ENCODE measurements around the gene SRGAP1. TPM values are rescaled to one million over a fixed set of nuclear protein-coding genes. Genes with fewer than 3 reads are reported as not detected.
"Not testable (repeated sequence)": the region's sequence is repeated elsewhere in the genome, so short reads cannot be mapped to it uniquely, and the experiment has no call there.

Gene SRGAP1
- polyA plus RNA-seq, 10 donors: 4.7 to 8.5 (median 6.8) TPM

GRCh38 chr12:63867053-63867452, 22.6 kb downstream of the SRGAP1 start:
- no peak for DNase-seq

GRCh38 chr12:63869656-63870055, 25.2 kb downstream of the SRGAP1 start:
- DNase-seq: no peak

GRCh38 chr12:63870838-63871237, 26.3 kb downstream of the SRGAP1 start:
- no peak for DNase-seq

GRCh38 chr12:63874897-63875480, 30.5 kb downstream of the SRGAP1 start:
- no peak for DNase-seq

GRCh38 chr12:63875703-63876102, 31.2 kb downstream of the SRGAP1 start:
- peak in 1 of 3 donors; percentile 6 for DNase-seq

GRCh38 chr12:63876980-63877379, 32.5 kb downstream of the SRGAP1 start:
- no peak for DNase-seq

- DNase-seq: no peak
These were observed 33.2 kb downstream of the SRGAP1 start for GRCh38 chr12:63877693-63878092.

GRCh38 chr12:63880235-63880634, 35.7 kb downstream of the SRGAP1 start:
- DNase-seq: not testable (repeated sequence)

GRCh38 chr12:63880742-63881263, 36.3 kb downstream of the SRGAP1 start:
- no peak for DNase-seq

GRCh38 chr12:63882844-63883243, 38.3 kb downstream of the SRGAP1 start:
- peak; percentile 48 to 70 (median 59) for DNase-seq

GRCh38 chr12:63885401-63885800, 40.9 kb downstream of the SRGAP1 start:
- DNase-seq: no peak

- DNase-seq: peak in 1 of 3 donors; percentile 13
These were observed 44.6 kb downstream of the SRGAP1 start for GRCh38 chr12:63888908-63889635.

GRCh38 chr12:63889721-63890509, 45.4 kb downstream of the SRGAP1 start:
- no peak for DNase-seq

GRCh38 chr12:63893170-63893569, 48.7 kb downstream of the SRGAP1 start:
- no peak for DNase-seq

GRCh38 chr12:63894132-63894531, 49.6 kb downstream of the SRGAP1 start:
- DNase-seq: no peak

- no peak for DNase-seq
These were observed 51.3 kb downstream of the SRGAP1 start for GRCh38 chr12:63895841-63896240.

- DNase-seq: peak in 1 of 3 donors; percentile 17
These were observed 53.4 kb downstream of the SRGAP1 start for GRCh38 chr12:63897931-63898330.

- no peak for DNase-seq
These were observed 54.4 kb downstream of the SRGAP1 start for GRCh38 chr12:63898764-63899337.

GRCh38 chr12:63899396-63899795, 54.9 kb downstream of the SRGAP1 start:
- DNase-seq: no peak

- DNase-seq: no peak
These were observed 56.7 kb downstream of the SRGAP1 start for GRCh38 chr12:63900922-63901793.

- no peak for DNase-seq
These were observed 60.2 kb downstream of the SRGAP1 start for GRCh38 chr12:63904653-63905052.
